SHP77 (cell line): ENCODE data around the gene LRRC8B.

Experiments used
- DNase-seq, 2 experiments: peaks; one replicate each; lab custom pipeline; 2025; lab: John Stamatoyannopoulos, UW

LRRC8B gene

GRCh38 chr1:89633800-89634625 is 109.4 kb downstream of the LRRC8B start:
- peak; percentile 8 to 10 for DNase-seq

GRCh38 chr1:89635825-89636815 is 111.5 kb downstream of the LRRC8B start:
- no peak for DNase-seq

DNA sequence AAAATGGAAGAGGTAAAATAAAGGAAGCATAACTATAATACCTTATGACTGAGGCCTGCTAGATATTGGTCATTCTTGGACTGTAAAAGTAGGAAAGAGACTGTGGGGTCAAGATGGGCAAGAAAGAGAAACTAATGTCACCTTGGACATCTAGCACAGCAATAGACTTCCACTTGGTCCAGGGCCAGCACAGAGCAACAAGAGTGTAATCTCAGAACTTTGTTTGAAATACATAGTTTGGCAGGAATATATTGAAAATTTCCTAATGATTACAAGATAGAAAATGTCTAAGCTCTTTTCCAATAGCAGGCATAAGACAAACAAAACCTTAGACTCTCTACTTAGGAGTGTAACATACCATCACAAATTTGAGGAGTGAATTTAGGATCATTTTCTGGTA is 112.9 kb downstream of the LRRC8B start:
- DNase-seq = no peak

GRCh38 chr1:89640440-89640839 is 115.8 kb downstream of the LRRC8B start:
- DNase-seq = no peak

- no peak for DNase-seq
These were observed 117.2 kb downstream of the LRRC8B start for GRCh38 chr1:89641781-89642180.

- DNase-seq = no peak
These were observed 118.9 kb downstream of the LRRC8B start for GRCh38 chr1:89643577-89643976.

DNA sequence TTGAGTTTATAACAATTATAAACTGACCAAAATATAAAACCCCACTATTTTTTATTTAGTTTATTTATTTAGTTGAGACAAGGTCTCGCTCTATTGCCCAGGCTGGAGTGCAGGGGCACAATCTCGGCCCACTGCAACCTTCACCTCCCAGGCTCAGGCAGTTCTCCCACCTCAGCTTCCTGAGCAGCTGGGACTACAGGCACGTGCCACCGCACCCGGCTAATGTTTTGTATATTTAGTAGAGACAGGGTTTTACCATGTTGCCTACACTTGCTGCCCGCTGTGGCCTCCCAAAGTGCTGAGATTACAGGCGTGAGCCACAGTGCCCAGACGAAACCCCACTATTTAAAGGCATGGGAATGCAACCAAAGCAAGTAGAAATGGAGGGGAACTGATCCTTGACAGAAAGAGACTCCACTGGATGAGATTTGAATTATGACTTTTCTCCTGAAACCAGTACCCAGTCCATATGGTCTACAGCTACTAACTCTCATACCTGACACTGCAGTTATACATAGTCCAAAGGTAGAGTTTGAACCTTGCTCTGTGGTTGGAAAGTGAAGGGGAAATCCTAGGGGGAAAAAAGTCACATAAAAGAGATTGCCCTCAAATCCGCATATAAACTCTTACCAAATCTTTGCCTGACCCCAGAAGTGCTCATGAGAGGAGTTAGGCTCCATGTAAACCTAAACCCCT is 119.6 kb downstream of the LRRC8B start:
- DNase-seq = no peak

GRCh38 chr1:89646259-89646658 is 121.6 kb downstream of the LRRC8B start:
- no peak for DNase-seq
